K562 (cell line): ENCODE measurements around the gene DUSP21. TPM values are rescaled to one million over a fixed set of nuclear protein-coding genes. Genes with fewer than 3 reads are reported as not detected.

ENCODE experiments used
- ATF7 ChIP-seq: fragments of 450-650 bp; IDR thresholded peaks from 2 replicates; pipeline ENCODE4 v1.7.1; 2014; ENCODE audit warnings: mild to moderate bottlenecking, moderate library complexity
- CCNT2 ChIP-seq: IDR thresholded peaks from 2 replicates; pipeline ENCODE4 v1.6.1; 2011; ENCODE audit warnings: borderline replicate concordance, low read depth, mild to moderate bottlenecking, moderate library complexity, mixed read lengths, low read length; ENCODE audit not compliant: insufficient read length; ENCODE audit errors: extremely low read depth
- CHD1 ChIP-seq: fragments of 200-600 bp; sonication (generic); IDR thresholded peaks from one replicate; pipeline ENCODE4 v1.6.1; 2012; ENCODE audit warnings: mild to moderate bottlenecking, moderate library complexity, low read length, inconsistent platforms
- FOSL1 ChIP-seq: fragments of 200-800 bp; sonication (Bioruptor generic); conservative IDR thresholded peaks from 2 replicates; pipeline ENCODE4 v1.6.1; 2016; ENCODE audit warnings: missing genetic modification characterization, missing compliant biosample characterization
- HDAC6 ChIP-seq: IDR thresholded peaks from 2 replicates; pipeline ENCODE4 v1.6.1; 2012; ENCODE audit warnings: low read depth, mild to moderate bottlenecking, control low read depth, inconsistent platforms, low read length, moderate library complexity
- JUN ChIP-seq, 2 experiments: sonication (generic) in 1 of 2; formaldehyde crosslinking in 1 of 2; IDR thresholded peaks; 2 replicates each; pipeline versions ENCODE4 v1.6.1 to v1.8.0; 2012 to 2022; ENCODE audit warnings: borderline replicate concordance in 2 of 2, mild to moderate bottlenecking in 2 of 2, improper control_type of control experiment in 1 of 2, low read depth in 1 of 2, low read length in 1 of 2, missing genetic modification reagents in 1 of 2
- MEIS2 ChIP-seq: fragments of 450-650 bp; IDR thresholded peaks from 2 replicates; pipeline ENCODE4 v1.6.1; 2014; ENCODE audit warnings: mild to moderate bottlenecking; ENCODE audit not compliant: partially characterized antibody
- MTA3 ChIP-seq: fragments of 450-650 bp; formaldehyde crosslinking; IDR thresholded peaks from 2 replicates; pipeline ENCODE4 v1.6.1; 2017; ENCODE audit warnings: mild to moderate bottlenecking, borderline replicate concordance
- NRF1 ChIP-seq, 2 experiments: fragments of 450-650 bp; IDR thresholded peaks in 1 of 2; conservative IDR thresholded peaks in 1 of 2; 2 replicates each; pipeline ENCODE4 v1.6.1; 2014; ENCODE audit warnings: mild to moderate bottlenecking in 2 of 2
- PHF8 ChIP-seq: fragments of 200-600 bp; sonication (generic); IDR thresholded peaks from 2 replicates; pipeline ENCODE4 v1.6.1; 2012; ENCODE audit warnings: mixed run types, mild to moderate bottlenecking, inconsistent platforms, low read length, moderate library complexity, borderline replicate concordance
- PTBP1 ChIP-seq: fragments of 200-400 bp; formaldehyde crosslinking; IDR thresholded peaks from 2 replicates; pipeline ENCODE4 v1.6.1; 2017; ENCODE audit warnings: low read depth, low read length
- SREBF1 ChIP-seq: fragments of 150-350 bp; IDR thresholded peaks from 2 replicates; pipeline ENCODE4 v1.6.1; 2014; ENCODE audit warnings: antibody characterized with exemption, low read depth, low read length, borderline replicate concordance
- ZNF707 ChIP-seq: fragments of 250-450 bp; sonication (Bioruptor Pico); conservative IDR thresholded peaks from 2 replicates; pipeline ENCODE4 v1.8.0; 2022; ENCODE audit warnings: inconsistent platforms, mild to moderate bottlenecking, moderate library complexity
- polyA plus RNA-seq, 8 experiments: library from polyadenylated mRNA; depleted of rRNA in 4 of 8; stranded (reverse) in 5 of 8; unstranded in 3 of 8; fragments of >200 nt; fragmentation: Nextera tagmentation in 2 of 8; fragmentation: Illumina TruSeq in 1 of 8; extraction: Ambion mirVana in 2 of 8; extraction: Trizol in 1 of 8; gene quantifications; 2 replicates each; pipeline versions ENCODE4 v1.2.1 to v1.2.3, GENCODE V29; 2011 to 2014; ENCODE audit warnings: inconsistent platforms in 1 of 8, missing spikeins in 1 of 8
- total RNA-seq, 7 experiments: library from RNA; depleted of rRNA in 6 of 7; stranded (reverse); fragments of >200 nt in 6 of 7; fragmentation: Illumina TruSeq in 2 of 7; extraction: Trizol in 2 of 7; gene quantifications; 2 replicates each; pipeline versions ENCODE4 v1.2.1 to v1.2.3, GENCODE V29; 2011 to 2021; ENCODE audit warnings: low replicate concordance in 1 of 7
- TF ChIP-seq, protein P1 (sequence below): fragments of 450-650 bp; IDR thresholded peaks from 2 replicates; pipeline ENCODE4 v1.6.1; 2018; ENCODE audit not compliant: partially characterized antibody
- TF ChIP-seq, protein P2 (sequence below): fragments of 250-450 bp; sonication (Bioruptor Pico); IDR thresholded peaks from 2 replicates; pipeline ENCODE4 v1.8.0; 2022; ENCODE audit warnings: inconsistent platforms
- TF ChIP-seq, protein P3 (sequence below): fragments of 450-650 bp; formaldehyde crosslinking; IDR thresholded peaks from 2 replicates; pipeline ENCODE4 v1.4.0; 2020; ENCODE audit warnings: mild to moderate bottlenecking, mixed read lengths
- TF ChIP-seq, protein P4 (sequence below), 3 experiments: fragments of 200-800 bp in 1 of 3; sonication (Bioruptor generic) in 1 of 3; sonication (generic) in 1 of 3; formaldehyde crosslinking in 1 of 3; IDR thresholded peaks; 2 replicates each; pipeline versions ENCODE4 v1.6.1 to v1.8.0; 2016 to 2022; ENCODE audit warnings: mild to moderate bottlenecking in 2 of 3, missing compliant biosample characterization in 2 of 3, missing genetic modification characterization in 2 of 3, missing genetic modification reagents in 1 of 3

Gene DUSP21
- total and polyA plus RNA-seq, 9 of the 15 experiments (the other 6 are each of a cell fraction or from before 2014, with no cell fraction given) = 0.14 to 2.5 (median 1.3) TPM

DNA sequence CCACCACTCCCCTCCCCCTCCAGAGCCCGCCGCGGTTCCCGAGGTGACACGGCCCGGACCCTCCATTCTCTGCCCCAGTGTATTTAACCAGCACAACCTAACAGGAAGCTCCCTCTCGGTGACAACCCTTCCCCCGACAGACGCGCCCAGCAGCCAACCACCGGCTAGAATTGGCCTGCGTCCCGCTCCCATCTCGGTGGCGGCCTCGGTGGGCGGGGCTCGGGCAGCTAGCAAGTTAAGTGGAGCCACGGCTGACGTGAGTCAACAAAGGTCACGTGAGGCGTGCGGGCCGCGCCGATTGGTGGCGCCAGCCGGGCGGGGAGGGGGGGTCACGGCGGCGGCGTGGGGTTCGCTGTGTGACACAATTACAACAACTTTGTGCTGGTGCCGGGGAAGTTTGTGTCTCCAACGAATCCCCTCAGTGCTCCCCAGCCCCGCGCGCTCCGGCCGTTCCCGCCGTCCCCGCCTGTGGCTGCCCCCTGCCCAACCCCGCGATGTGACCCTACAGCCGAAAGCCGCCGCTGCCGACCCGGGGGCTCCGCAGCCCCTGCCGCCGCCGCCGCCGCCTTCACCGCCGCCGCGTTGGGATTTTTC lies 29.1 kb downstream of the DUSP21 start, which contains the start of gene KDM6A (continued):
- TF ChIP-seq, protein P1, sequence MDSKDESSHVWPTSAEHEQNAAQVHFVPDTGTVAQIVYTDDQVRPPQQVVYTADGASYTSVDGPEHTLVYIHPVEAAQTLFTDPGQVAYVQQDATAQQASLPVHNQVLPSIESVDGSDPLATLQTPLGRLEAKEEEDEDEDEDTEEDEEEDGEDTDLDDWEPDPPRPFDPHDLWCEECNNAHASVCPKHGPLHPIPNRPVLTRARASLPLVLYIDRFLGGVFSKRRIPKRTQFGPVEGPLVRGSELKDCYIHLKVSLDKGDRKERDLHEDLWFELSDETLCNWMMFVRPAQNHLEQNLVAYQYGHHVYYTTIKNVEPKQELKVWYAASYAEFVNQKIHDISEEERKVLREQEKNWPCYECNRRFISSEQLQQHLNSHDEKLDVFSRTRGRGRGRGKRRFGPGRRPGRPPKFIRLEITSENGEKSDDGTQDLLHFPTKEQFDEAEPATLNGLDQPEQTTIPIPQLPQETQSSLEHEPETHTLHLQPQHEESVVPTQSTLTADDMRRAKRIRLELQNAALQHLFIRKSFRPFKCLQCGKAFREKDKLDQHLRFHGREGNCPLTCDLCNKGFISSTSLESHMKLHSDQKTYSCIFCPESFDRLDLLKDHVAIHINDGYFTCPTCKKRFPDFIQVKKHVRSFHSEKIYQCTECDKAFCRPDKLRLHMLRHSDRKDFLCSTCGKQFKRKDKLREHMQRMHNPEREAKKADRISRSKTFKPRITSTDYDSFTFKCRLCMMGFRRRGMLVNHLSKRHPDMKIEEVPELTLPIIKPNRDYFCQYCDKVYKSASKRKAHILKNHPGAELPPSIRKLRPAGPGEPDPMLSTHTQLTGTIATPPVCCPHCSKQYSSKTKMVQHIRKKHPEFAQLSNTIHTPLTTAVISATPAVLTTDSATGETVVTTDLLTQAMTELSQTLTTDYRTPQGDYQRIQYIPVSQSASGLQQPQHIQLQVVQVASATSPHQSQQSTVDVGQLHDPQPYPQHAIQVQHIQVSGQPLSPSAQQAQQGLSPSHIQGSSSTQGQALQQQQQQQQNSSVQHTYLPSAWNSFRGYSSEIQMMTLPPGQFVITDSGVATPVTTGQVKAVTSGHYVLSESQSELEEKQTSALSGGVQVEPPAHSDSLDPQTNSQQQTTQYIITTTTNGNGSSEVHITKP = peak; percentile 50
- TF ChIP-seq HDAC6 (no peak), SREBF1 (no peak), CCNT2 (peak; percentile 60), NRF1 (conservative IDR thresholded peaks at IDR 0.05 in 1 of 2, IDR thresholded peaks at IDR 0.05 in 1 of 2) (peak; percentile 36 to 46; a peak in 2 of 4 replicates), ZNF707 (no peak), PTBP1 (no peak), MTA3 (no peak), MEIS2 (peak; percentile 60), JUN (IDR thresholded peaks at IDR 0.05; ENCODE audit: borderline replicate concordance, low read depth, low read length) (peak; percentile 52; the same call in 1 of the 2 replicates), JUN (CRISPR knock-in tag; IDR thresholded peaks at IDR 0.05; ENCODE audit: borderline replicate concordance) (no peak), FOSL1 (peak; percentile 58), PHF8 (peak; percentile 28; the same call in 1 of the 2 replicates), CHD1 (no peak), ATF7 (peak; percentile 79)
- TF ChIP-seq, protein P2, sequence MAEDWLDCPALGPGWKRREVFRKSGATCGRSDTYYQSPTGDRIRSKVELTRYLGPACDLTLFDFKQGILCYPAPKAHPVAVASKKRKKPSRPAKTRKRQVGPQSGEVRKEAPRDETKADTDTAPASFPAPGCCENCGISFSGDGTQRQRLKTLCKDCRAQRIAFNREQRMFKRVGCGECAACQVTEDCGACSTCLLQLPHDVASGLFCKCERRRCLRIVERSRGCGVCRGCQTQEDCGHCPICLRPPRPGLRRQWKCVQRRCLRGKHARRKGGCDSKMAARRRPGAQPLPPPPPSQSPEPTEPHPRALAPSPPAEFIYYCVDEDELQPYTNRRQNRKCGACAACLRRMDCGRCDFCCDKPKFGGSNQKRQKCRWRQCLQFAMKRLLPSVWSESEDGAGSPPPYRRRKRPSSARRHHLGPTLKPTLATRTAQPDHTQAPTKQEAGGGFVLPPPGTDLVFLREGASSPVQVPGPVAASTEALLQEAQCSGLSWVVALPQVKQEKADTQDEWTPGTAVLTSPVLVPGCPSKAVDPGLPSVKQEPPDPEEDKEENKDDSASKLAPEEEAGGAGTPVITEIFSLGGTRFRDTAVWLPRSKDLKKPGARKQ (CRISPR knock-in tag) = no peak
- TF ChIP-seq, protein P3, sequence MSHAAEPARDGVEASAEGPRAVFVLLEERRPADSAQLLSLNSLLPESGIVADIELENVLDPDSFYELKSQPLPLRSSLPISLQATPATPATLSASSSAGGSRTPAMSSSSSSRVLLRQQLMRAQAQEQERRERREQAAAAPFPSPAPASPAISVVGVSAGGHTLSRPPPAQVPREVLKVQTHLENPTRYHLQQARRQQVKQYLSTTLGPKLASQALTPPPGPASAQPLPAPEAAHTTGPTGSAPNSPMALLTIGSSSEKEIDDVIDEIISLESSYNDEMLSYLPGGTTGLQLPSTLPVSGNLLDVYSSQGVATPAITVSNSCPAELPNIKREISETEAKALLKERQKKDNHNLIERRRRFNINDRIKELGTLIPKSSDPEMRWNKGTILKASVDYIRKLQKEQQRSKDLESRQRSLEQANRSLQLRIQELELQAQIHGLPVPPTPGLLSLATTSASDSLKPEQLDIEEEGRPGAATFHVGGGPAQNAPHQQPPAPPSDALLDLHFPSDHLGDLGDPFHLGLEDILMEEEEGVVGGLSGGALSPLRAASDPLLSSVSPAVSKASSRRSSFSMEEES (CRISPR knock-in tag) = peak; percentile 98
- TF ChIP-seq, protein P4, sequence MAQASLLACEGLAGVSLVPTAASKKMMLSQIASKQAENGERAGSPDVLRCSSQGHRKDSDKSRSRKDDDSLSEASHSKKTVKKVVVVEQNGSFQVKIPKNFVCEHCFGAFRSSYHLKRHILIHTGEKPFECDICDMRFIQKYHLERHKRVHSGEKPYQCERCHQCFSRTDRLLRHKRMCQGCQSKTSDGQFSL (CRISPR knock-in tag; IDR thresholded peaks at IDR 0.05) = no peak
- TF ChIP-seq, protein P4 (tag; IDR thresholded peaks at IDR 0.05) = 0 out of 4 replicates have a peak, but pooled peaks of 1 of the 2 experiments have one; percentile 39
